HCT116 (cell line): Measurements from ENCODE around the gene ORAI2.

ENCODE experiments used
- CBX3 ChIP-seq: IDR thresholded peaks from 2 replicates; pipeline ENCODE4 v1.6.1; 2012; ENCODE audit warnings: low read depth
- SP1 ChIP-seq: IDR thresholded peaks from 2 replicates; pipeline ENCODE4 v1.6.1; 2012; ENCODE audit warnings: low read depth
- TF ChIP-seq, protein P1 (sequence below), 3 experiments: fragments of 200-600 bp in 1 of 3; sonication (generic) in 1 of 3; IDR thresholded peaks in 2 of 3; conservative IDR thresholded peaks in 1 of 3; 2 replicates each; pipeline ENCODE4 v1.5.1; 2012 to 2017; ENCODE audit warnings: low read depth in 2 of 3, low read length in 2 of 3, antibody characterized with exemption in 1 of 3, borderline replicate concordance in 1 of 3, control low read depth in 1 of 3, mild to moderate bottlenecking in 1 of 3, mixed read lengths in 1 of 3, mixed run types in 1 of 3, moderate library complexity in 1 of 3; ENCODE audit not compliant: insufficient read depth in 1 of 3

DNA sequence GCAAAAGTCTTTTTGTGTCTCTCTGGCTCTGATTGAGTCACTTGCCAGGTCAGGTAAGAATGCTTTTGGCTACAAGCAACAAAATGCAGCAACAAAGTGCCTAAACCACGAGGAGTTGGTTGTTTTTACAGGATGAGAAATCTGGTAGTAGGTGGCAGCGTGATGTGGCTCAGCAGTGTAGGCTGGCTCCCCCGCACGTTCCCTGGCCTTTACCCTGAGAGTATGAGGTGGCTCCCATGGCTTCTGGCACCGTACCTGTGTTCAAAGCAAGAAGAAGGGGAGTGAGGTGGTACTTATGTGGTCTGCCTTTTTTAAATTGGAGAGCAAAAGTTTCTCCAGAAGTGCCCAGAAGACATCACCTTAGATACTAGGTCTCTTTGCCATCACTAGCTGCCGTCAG is 25.5 kb upstream of the ORAI2 start:
- TF ChIP-seq, protein P1, sequence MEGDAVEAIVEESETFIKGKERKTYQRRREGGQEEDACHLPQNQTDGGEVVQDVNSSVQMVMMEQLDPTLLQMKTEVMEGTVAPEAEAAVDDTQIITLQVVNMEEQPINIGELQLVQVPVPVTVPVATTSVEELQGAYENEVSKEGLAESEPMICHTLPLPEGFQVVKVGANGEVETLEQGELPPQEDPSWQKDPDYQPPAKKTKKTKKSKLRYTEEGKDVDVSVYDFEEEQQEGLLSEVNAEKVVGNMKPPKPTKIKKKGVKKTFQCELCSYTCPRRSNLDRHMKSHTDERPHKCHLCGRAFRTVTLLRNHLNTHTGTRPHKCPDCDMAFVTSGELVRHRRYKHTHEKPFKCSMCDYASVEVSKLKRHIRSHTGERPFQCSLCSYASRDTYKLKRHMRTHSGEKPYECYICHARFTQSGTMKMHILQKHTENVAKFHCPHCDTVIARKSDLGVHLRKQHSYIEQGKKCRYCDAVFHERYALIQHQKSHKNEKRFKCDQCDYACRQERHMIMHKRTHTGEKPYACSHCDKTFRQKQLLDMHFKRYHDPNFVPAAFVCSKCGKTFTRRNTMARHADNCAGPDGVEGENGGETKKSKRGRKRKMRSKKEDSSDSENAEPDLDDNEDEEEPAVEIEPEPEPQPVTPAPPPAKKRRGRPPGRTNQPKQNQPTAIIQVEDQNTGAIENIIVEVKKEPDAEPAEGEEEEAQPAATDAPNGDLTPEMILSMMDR (IDR thresholded peaks at IDR 0.05 in 2 of 3, conservative IDR thresholded peaks at IDR 0.05 in 1 of 3; ENCODE audit: borderline replicate concordance in 1 of 3, insufficient read depth in 1 of 3, low read depth in 2 of 3, low read length in 2 of 3): no peak
- TF ChIP-seq CBX3 (no peak), SP1 (no peak)
